HL-60 (cell line): ENCODE measurements around the gene FSTL3.

Experiments used
- GABPA ChIP-seq: IDR thresholded peaks from 2 replicates; pipeline ENCODE4 v1.6.1; 2012; ENCODE audit warnings: low read depth
- POLR2AphosphoS5 ChIP-seq: IDR thresholded peaks from 2 replicates; pipeline ENCODE4 v1.6.1; 2012; ENCODE audit warnings: low read depth
- SPI1 ChIP-seq: IDR thresholded peaks from 2 replicates; pipeline ENCODE4 v1.6.1; 2012; ENCODE audit warnings: low read depth, mild to moderate bottlenecking, borderline replicate concordance
- TF ChIP-seq, protein P1 (sequence below): IDR thresholded peaks from one replicate; pipeline ENCODE4 v1.5.1; 2011; ENCODE audit warnings: low read length, control low read depth, inconsistent platforms; ENCODE audit not compliant: insufficient read depth
- TF ChIP-seq, protein P2 (sequence below): IDR thresholded peaks from 2 replicates; pipeline ENCODE4 v1.6.1; 2012; ENCODE audit warnings: low read depth; ENCODE audit not compliant: insufficient replicate concordance

DNA sequence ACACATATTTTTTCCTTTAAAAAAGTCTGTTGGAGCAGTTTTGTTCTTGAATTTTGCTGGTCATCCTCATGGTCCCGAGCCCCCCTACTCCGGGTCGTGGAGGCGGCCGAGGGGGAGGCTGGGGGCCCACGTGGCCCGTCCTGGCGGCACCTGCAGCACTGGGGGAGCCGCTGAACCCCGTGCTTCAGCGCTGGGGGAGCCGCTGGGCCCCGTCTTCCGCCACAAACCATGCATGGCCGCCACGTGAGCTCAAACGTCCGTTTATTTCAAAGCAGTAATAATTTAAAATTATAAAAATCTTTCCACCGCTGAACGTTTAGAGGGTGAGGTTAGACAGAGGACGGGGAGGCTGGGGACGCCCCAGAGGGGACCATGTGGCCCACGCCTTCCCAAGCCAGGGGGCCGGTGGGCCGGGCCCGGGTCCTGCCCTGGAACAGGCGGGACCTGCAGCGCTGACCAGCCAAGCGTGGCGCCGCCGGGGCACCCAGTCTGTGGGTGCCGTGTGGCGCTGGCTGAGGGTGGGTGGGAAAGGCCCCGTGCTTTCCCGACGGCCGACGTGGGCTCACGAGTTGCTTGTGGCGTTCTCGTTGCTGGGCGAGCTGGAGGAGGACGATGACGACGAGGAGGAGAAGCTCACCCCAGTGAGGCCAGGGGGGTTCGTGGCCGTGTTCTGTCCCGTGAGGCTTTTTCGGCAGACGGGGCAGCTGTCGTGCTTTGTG is 28.5 kb upstream of the FSTL3 start:
- no peak for TF ChIP-seq POLR2AphosphoS5
- TF ChIP-seq, protein P1, sequence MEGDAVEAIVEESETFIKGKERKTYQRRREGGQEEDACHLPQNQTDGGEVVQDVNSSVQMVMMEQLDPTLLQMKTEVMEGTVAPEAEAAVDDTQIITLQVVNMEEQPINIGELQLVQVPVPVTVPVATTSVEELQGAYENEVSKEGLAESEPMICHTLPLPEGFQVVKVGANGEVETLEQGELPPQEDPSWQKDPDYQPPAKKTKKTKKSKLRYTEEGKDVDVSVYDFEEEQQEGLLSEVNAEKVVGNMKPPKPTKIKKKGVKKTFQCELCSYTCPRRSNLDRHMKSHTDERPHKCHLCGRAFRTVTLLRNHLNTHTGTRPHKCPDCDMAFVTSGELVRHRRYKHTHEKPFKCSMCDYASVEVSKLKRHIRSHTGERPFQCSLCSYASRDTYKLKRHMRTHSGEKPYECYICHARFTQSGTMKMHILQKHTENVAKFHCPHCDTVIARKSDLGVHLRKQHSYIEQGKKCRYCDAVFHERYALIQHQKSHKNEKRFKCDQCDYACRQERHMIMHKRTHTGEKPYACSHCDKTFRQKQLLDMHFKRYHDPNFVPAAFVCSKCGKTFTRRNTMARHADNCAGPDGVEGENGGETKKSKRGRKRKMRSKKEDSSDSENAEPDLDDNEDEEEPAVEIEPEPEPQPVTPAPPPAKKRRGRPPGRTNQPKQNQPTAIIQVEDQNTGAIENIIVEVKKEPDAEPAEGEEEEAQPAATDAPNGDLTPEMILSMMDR, result no peak
- TF ChIP-seq, protein P2, sequence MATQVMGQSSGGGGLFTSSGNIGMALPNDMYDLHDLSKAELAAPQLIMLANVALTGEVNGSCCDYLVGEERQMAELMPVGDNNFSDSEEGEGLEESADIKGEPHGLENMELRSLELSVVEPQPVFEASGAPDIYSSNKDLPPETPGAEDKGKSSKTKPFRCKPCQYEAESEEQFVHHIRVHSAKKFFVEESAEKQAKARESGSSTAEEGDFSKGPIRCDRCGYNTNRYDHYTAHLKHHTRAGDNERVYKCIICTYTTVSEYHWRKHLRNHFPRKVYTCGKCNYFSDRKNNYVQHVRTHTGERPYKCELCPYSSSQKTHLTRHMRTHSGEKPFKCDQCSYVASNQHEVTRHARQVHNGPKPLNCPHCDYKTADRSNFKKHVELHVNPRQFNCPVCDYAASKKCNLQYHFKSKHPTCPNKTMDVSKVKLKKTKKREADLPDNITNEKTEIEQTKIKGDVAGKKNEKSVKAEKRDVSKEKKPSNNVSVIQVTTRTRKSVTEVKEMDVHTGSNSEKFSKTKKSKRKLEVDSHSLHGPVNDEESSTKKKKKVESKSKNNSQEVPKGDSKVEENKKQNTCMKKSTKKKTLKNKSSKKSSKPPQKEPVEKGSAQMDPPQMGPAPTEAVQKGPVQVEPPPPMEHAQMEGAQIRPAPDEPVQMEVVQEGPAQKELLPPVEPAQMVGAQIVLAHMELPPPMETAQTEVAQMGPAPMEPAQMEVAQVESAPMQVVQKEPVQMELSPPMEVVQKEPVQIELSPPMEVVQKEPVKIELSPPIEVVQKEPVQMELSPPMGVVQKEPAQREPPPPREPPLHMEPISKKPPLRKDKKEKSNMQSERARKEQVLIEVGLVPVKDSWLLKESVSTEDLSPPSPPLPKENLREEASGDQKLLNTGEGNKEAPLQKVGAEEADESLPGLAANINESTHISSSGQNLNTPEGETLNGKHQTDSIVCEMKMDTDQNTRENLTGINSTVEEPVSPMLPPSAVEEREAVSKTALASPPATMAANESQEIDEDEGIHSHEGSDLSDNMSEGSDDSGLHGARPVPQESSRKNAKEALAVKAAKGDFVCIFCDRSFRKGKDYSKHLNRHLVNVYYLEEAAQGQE, result no peak
- TF ChIP-seq GABPA, result no peak
- TF ChIP-seq SPI1, result no peak
